K562 (cell line): ENCODE results near the gene NPR3. TPM values are rescaled to one million over a fixed set of nuclear protein-coding genes. Genes with fewer than 3 reads are reported as not detected.

ENCODE experiments used
- ATAC-seq: fragments of 200-7000 bp; cut with Tn5 transposase; 3 replicates; pipeline ENCODE4 v1.9.1; 2020; ENCODE audit warnings: moderate library complexity
- BruUV-seq: library from RNA; stranded (reverse); fragments of 400-500 nt; replicated peaks from 2 replicates; lab custom pipeline; 2021; lab: Mats Ljungman, UMichigan
- CTCF ChIA-PET: fragments of 300-600 bp; formaldehyde crosslinking; extraction: SDS; loops from one replicate; lab custom pipeline; 2021; ENCODE audit warnings: low intra/inter-chr PET ratio; lab: Yijun Ruan, JAX
- POLR2A ChIA-PET: fragments of 300-600, 350-650 bp; sonication (Branson Sonifier 250); formaldehyde crosslinking; extraction: SDS; loops from one replicate; lab custom pipeline; 2021; ENCODE audit warnings: antibody characterized with exemption, inconsistent platforms; lab: Yijun Ruan, JAX
- DNase-seq, 4 experiments: peaks; one replicate each; pipeline versions ENCODE4 v3.0.0 to v3.0.0-alpha.2; 2011 to 2018; ENCODE audit warnings: low spot score in 3 of 4, mixed read lengths in 3 of 4; ENCODE audit errors: extremely low read depth in 1 of 4
- FAIRE-seq: peaks from 2 replicates; lab custom pipeline; 2011; peaks lifted over from hg19 to GRCh38; lab: Jason Lieb, UNC
- H2AFZ ChIP-seq: 2 replicates; pipeline ENCODE4 v1.6.0; 2011; ENCODE audit warnings: low read depth, low read length, control low read depth, inconsistent platforms
- H3K27ac ChIP-seq: fragments of 200-600 bp; 3 replicates; pipeline ENCODE4 v1.8.0; 2011; ENCODE audit warnings: low read depth, mild to moderate bottlenecking, control low read depth, inconsistent platforms, low read length, moderate library complexity, mixed read lengths; ENCODE audit errors: extremely low read depth
- H3K27me3 ChIP-seq, 2 experiments: fragments of 300-600 bp in 1 of 2; 2 replicates in 1 of 2; 3 replicates in 1 of 2; pipeline versions ENCODE4 v1.6.0 to v1.8.0; 2011; ENCODE audit warnings: inconsistent platforms in 2 of 2, low read length in 2 of 2, mild to moderate bottlenecking in 1 of 2, mixed read lengths in 1 of 2, moderate library complexity in 1 of 2; ENCODE audit not compliant: control insufficient read depth in 2 of 2, insufficient read depth in 2 of 2
- H3K36me3 ChIP-seq: fragments of 300-600 bp; 3 replicates; pipeline ENCODE4 v1.8.0; 2011; ENCODE audit warnings: mild to moderate bottlenecking, low read length, inconsistent platforms; ENCODE audit not compliant: control insufficient read depth, insufficient read depth
- H3K4me1 ChIP-seq, 2 experiments: fragments of 200-600 bp in 1 of 2; replicated peaks in 1 of 2; 2 replicates in 1 of 2; 3 replicates in 1 of 2; pipeline versions ENCODE4 v1.5.1 to v1.8.0; 2011; ENCODE audit warnings: inconsistent platforms in 2 of 2, low read length in 2 of 2, mild to moderate bottlenecking in 1 of 2, mixed read lengths in 1 of 2, moderate library complexity in 1 of 2; ENCODE audit not compliant: control insufficient read depth in 2 of 2, insufficient read depth in 2 of 2
- H3K4me2 ChIP-seq: 2 replicates; pipeline ENCODE4 v1.6.1; 2011; ENCODE audit warnings: low read length, control low read depth, inconsistent platforms, mixed read lengths; ENCODE audit not compliant: insufficient read depth
- H3K4me3 ChIP-seq: fragments of 200-600 bp; sonication (generic), shearing (Covaris generic); 2 replicates; pipeline ENCODE4 v1.5.1; 2016; ENCODE audit warnings: control low read depth, inconsistent platforms
- H3K79me2 ChIP-seq: fragments of 200-600 bp; 3 replicates; pipeline ENCODE4 v1.8.0; 2011; ENCODE audit warnings: low read length, inconsistent platforms; ENCODE audit not compliant: control insufficient read depth, insufficient read depth
- H3K9ac ChIP-seq, 2 experiments: 2 replicates each; pipeline versions ENCODE4 v1.6.0 to v1.6.1; 2011; ENCODE audit warnings: low read depth in 2 of 2, low read length in 2 of 2, control low read depth in 1 of 2, inconsistent platforms in 1 of 2, mild to moderate bottlenecking in 1 of 2, mixed read lengths in 1 of 2; ENCODE audit not compliant: insufficient read depth in 1 of 2
- H3K9me1 ChIP-seq: one replicate; pipeline ENCODE4 v1.6.0; 2011; ENCODE audit warnings: inconsistent platforms, mild to moderate bottlenecking, low read length, moderate library complexity; ENCODE audit not compliant: control insufficient read depth, insufficient read depth
- H3K9me3 ChIP-seq: replicated peaks from 2 replicates; pipeline ENCODE4 v1.5.1; 2011; ENCODE audit warnings: low read depth, low read length, inconsistent platforms; ENCODE audit not compliant: control insufficient read depth, insufficient read depth
- H4K20me1 ChIP-seq: replicated peaks from 2 replicates; pipeline ENCODE4 v1.6.1; 2011; ENCODE audit warnings: low read length, inconsistent platforms, mixed read lengths; ENCODE audit not compliant: control insufficient read depth, insufficient read depth
- ETS2 ChIP-seq: IDR thresholded peaks from 2 replicates; pipeline ENCODE4 v1.6.1; 2016; ENCODE audit warnings: borderline replicate concordance, missing genetic modification characterization, mild to moderate bottlenecking, moderate library complexity, missing compliant biosample characterization; ENCODE audit not compliant: poor library complexity, severe bottlenecking
- MED1 ChIP-seq: sonication (generic); formaldehyde crosslinking; IDR thresholded peaks from 2 replicates; pipeline ENCODE4 v1.8.1; 2023; ENCODE audit warnings: missing genetic modification reagents, borderline replicate concordance
- NEUROD1 ChIP-seq: fragments of 150-350 bp; IDR thresholded peaks from 2 replicates; pipeline ENCODE4 v1.6.1; 2014; ENCODE audit warnings: borderline replicate concordance, low read length, low read depth; ENCODE audit not compliant: partially characterized antibody
- POLR2AphosphoS2 ChIP-seq: IDR thresholded peaks from 2 replicates; pipeline ENCODE4 v1.6.1; 2012; ENCODE audit warnings: low read length, improper control_type of control experiment
- POLR2H ChIP-seq: IDR thresholded peaks from 2 replicates; pipeline ENCODE4 v1.6.1; 2016; ENCODE audit warnings: missing genetic modification characterization, low read depth, mild to moderate bottlenecking, control low read depth, missing compliant biosample characterization, moderate library complexity
- SMARCB1 ChIP-seq: IDR thresholded peaks from 2 replicates; pipeline ENCODE4 v1.6.1; 2011; ENCODE audit warnings: improper control_type of control experiment, low read depth; ENCODE audit not compliant: insufficient read length
- STAT5B ChIP-seq: fragments of 250-450 bp; sonication (Bioruptor Pico); IDR thresholded peaks from 2 replicates; pipeline ENCODE4 v1.8.0; 2021; ENCODE audit warnings: mild to moderate bottlenecking, inconsistent platforms
- ZNF384 ChIP-seq: IDR thresholded peaks from 2 replicates; pipeline ENCODE4 v1.6.1; 2012; ENCODE audit warnings: low read depth, low read length, improper control_type of control experiment
- WGBS: fragments of 100-300 bp; shearing (Covaris generic); methylation state at CpG from one replicate; pipeline ENCODE4 v1.1.6; 2016; ENCODE audit warnings: low coverage, mixed read lengths; ENCODE audit not compliant: insufficient coverage; ENCODE audit errors: missing lambda C conversion rate; 5-methylcytosine and 5-hydroxymethylcytosine counted together
- in situ Hi-C: fragments of 300-500 bp; cut with MboI; formaldehyde crosslinking; loops from 4 replicates; pipeline ENCODE4 v1.15.0; 2018; ENCODE audit warnings: inconsistent platforms, mixed read lengths
- intact Hi-C: fragments of 100-400 bp; cut with micrococcal nuclease; formaldehyde crosslinking; loops from 2 replicates; pipeline ENCODE4 v1.14.2; 2022
- polyA plus RNA-seq, 8 experiments: library from polyadenylated mRNA; depleted of rRNA in 4 of 8; stranded (reverse) in 5 of 8; unstranded in 3 of 8; fragments of >200 nt; fragmentation: Nextera tagmentation in 2 of 8; fragmentation: Illumina TruSeq in 1 of 8; extraction: Ambion mirVana in 2 of 8; extraction: Trizol in 1 of 8; gene quantifications; 2 replicates each; pipeline versions ENCODE4 v1.2.1 to v1.2.3, GENCODE V29; 2011 to 2014; ENCODE audit warnings: inconsistent platforms in 1 of 8, missing spikeins in 1 of 8
- total RNA-seq, 7 experiments: library from RNA; depleted of rRNA in 6 of 7; stranded (reverse); fragments of >200 nt in 6 of 7; fragmentation: Illumina TruSeq in 2 of 7; extraction: Trizol in 2 of 7; gene quantifications; 2 replicates each; pipeline versions ENCODE4 v1.2.1 to v1.2.3, GENCODE V29; 2011 to 2021; ENCODE audit warnings: low replicate concordance in 1 of 7
- TF ChIP-seq, protein P1 (sequence below), 2 experiments: fragments of 150-350 bp in 1 of 2; IDR thresholded peaks; 2 replicates each; pipeline ENCODE4 v1.6.1; 2012 to 2016; ENCODE audit warnings: low read depth in 2 of 2, low read length in 2 of 2, mild to moderate bottlenecking in 1 of 2, moderate library complexity in 1 of 2

The NPR3 gene
- total and polyA plus RNA-seq, 9 of the 15 experiments (the other 6 are each of a cell fraction or from before 2014, with no cell fraction given), result 0.01 to 0.11 (median 0.04) TPM; not detected in 2

DNA sequence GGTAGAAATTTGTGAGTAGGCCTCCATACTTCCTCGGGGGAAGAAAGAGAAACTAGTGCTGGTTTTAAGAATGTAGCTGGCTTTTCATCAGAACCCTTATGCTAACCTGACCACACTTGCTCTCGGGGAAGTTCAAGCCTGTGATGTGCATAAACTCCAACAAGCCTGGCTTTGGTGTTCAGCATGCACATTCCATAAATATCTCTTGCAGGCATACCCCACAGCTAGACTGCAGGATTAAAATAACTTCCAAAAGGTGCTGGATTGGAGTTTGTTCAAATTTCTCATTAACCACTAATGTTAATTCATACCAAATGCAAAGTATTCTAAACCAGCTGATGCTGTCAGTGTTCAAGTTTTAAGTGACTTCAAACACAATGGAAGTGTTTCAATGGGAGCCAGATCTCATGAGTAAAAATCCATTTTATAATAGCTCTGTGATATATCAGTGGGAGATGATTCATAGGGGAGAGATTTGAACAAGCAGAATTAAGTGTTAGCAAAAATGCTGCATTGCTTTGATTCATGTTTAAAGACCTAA lies 79.4 kb downstream of the NPR3 start:
- Histone ChIP-seq H3K4me3 (no peak overlapping the region), H3K9ac (no peak overlapping the region), H3K4me2 (no peak overlapping the region), H3K27me3 (no peaks in the 10 kb centered on the region), H3K9me3 (no peaks in the 10 kb centered on the region), H3K4me1 (no peaks in the 10 kb centered on the region), H3K36me3 (no peaks in the 10 kb centered on the region), H3K9me1 (no peaks in the 10 kb centered on the region), H3K27ac (no peak overlapping the region), H4K20me1 (no peaks in the 10 kb centered on the region), H2AFZ (no peak overlapping the region), H3K79me2 (no peaks in the 10 kb centered on the region)
- TF ChIP-seq STAT5B (CRISPR knock-in tag) (no peak), POLR2H (tag) (no peak), ETS2 (tag) (no peak), NEUROD1 (no peak), POLR2AphosphoS2 (no peak), ZNF384 (no peak), MED1 (CRISPR knock-in tag) (no peak), SMARCB1 (no peak)
- TF ChIP-seq, protein P1, sequence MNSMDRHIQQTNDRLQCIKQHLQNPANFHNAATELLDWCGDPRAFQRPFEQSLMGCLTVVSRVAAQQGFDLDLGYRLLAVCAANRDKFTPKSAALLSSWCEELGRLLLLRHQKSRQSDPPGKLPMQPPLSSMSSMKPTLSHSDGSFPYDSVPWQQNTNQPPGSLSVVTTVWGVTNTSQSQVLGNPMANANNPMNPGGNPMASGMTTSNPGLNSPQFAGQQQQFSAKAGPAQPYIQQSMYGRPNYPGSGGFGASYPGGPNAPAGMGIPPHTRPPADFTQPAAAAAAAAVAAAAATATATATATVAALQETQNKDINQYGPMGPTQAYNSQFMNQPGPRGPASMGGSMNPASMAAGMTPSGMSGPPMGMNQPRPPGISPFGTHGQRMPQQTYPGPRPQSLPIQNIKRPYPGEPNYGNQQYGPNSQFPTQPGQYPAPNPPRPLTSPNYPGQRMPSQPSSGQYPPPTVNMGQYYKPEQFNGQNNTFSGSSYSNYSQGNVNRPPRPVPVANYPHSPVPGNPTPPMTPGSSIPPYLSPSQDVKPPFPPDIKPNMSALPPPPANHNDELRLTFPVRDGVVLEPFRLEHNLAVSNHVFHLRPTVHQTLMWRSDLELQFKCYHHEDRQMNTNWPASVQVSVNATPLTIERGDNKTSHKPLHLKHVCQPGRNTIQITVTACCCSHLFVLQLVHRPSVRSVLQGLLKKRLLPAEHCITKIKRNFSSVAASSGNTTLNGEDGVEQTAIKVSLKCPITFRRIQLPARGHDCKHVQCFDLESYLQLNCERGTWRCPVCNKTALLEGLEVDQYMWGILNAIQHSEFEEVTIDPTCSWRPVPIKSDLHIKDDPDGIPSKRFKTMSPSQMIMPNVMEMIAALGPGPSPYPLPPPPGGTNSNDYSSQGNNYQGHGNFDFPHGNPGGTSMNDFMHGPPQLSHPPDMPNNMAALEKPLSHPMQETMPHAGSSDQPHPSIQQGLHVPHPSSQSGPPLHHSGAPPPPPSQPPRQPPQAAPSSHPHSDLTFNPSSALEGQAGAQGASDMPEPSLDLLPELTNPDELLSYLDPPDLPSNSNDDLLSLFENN (IDR thresholded peaks at IDR 0.05; ENCODE audit: low read depth in 2 of 2, low read length in 2 of 2), result no peak
- ChIA-PET POLR2A (no interaction called here), CTCF (no interaction called here)
- no TSS peak for BruUV-seq
- no peak for FAIRE-seq
- ATAC-seq, result no peak
- intact Hi-C loops (no loop called here), in situ Hi-C loops (no loop called here)
- WGBS, result 0% methylated on average over 2 of the region's 2 CpGs
- DNase-seq, result no peak
